Neural progenitor cell (in vitro differentiated cells): ENCODE results near the gene CD55.

Experiments
- CTCF ChIP-seq: fragments of 200-600 bp; sonication (generic); IDR thresholded peaks from 2 replicates; pipeline ENCODE4 v1.5.1; 2017; ENCODE audit warnings: antibody characterized with exemption, mild to moderate bottlenecking
- EZH2 ChIP-seq: fragments of 200-600 bp; sonication (generic); IDR thresholded peaks from 2 replicates; pipeline ENCODE4 v1.6.1; 2017; ENCODE audit warnings: antibody characterized with exemption, mild to moderate bottlenecking, moderate library complexity

- TF ChIP-seq CTCF (no peak), EZH2 (no peak)
These were observed 14.4 kb downstream of the CD55 start for GRCh38 chr1:207335695-207336363.
